Lower lobe of right lung (tissue), 2 donors: Measurements from ENCODE around the gene RAD18. TPM values are rescaled to one million over a fixed set of nuclear protein-coding genes. Genes with fewer than 3 reads are reported as not detected.

Experiments
- ATAC-seq, 2 donors: fragments of 200-7000 bp; cut with Tn5 transposase; one replicate each; pipeline ENCODE4 v1.9.1; 2020 to 2022; ENCODE audit warnings: mild to moderate bottlenecking in 2 of 2, moderate library complexity in 2 of 2
- DNase-seq: peaks from one replicate; pipeline ENCODE4 v3.0.0-alpha.2; 2020
- H3K27ac ChIP-seq: fragments of 200-600 bp; one replicate; pipeline ENCODE4 v1.8.0; 2022
- H3K27me3 ChIP-seq: fragments of 200-600 bp; one replicate; pipeline ENCODE4 v1.8.0; 2022; ENCODE audit warnings: low read depth
- H3K36me3 ChIP-seq: fragments of 200-600 bp; one replicate; pipeline ENCODE4 v1.8.0; 2022; ENCODE audit warnings: mild to moderate bottlenecking
- H3K4me1 ChIP-seq: fragments of 200-600 bp; one replicate; pipeline ENCODE4 v1.8.0; 2022
- H3K4me3 ChIP-seq: fragments of 200-600 bp; one replicate; pipeline ENCODE4 v1.8.0; 2022; ENCODE audit warnings: mild to moderate bottlenecking
- H3K9me3 ChIP-seq: fragments of 200-600 bp; one replicate; pipeline ENCODE4 v1.8.0; 2022
- intact Hi-C: fragments of 100-400 bp; cut with DNase I; formaldehyde crosslinking; loops from one replicate; pipeline ENCODE4 v1.11.0; 2022
- total RNA-seq: library from RNA; stranded (reverse); fragmentation: NEBNext Ultra II Directional; extraction: Animal tissue kit (Norgen Biotek cat#: 25700); gene quantifications from one replicate; pipeline ENCODE4 v1.2.1, GENCODE V29; 2021
- TF ChIP-seq, protein P1 (sequence below): fragments of 200-600 bp; IDR thresholded peaks from one replicate; pipeline ENCODE4 v1.8.0; 2022; ENCODE audit warnings: antibody characterized with exemption, mild to moderate bottlenecking
- donor health status: DM: no; HTN: yes; CAD: no; lungs with severe emphysema.

RAD18 gene
- total RNA-seq, 1 donor from 2014 or later = 12.6 TPM

DNA sequence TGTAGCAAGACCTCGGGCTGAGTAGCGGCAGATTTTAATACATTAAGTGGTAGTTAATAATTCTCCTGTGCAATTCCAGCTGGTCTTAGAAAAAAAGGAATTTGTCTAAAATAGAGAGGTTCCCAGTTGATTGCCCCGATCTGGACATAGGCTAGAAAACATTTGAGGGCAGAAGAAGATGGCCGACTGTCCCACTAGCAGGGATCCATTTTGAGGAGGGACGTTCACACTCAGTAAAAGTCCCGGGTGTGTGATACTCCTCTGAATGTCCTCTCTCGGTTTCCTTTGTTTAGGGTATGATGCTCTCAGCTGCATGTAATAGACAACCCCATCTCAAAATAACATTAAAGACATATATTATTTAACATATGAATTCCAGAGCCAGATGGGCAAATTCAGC is 116.0 kb downstream of the RAD18 start:
- H3K27ac ChIP-seq = no peak overlapping the region
- no peak for ATAC-seq
- H3K9me3 ChIP-seq = no peaks in the 10 kb centered on the region
- H3K36me3 ChIP-seq = no peaks in the 10 kb centered on the region
- no peak overlapping the region for H3K4me3 ChIP-seq
- DNase-seq = no peak
- no peaks in the 10 kb centered on the region for H3K4me1 ChIP-seq
- H3K27me3 ChIP-seq = no peaks in the 10 kb centered on the region
- intact Hi-C loops = no loop called here
- TF ChIP-seq, protein P1, sequence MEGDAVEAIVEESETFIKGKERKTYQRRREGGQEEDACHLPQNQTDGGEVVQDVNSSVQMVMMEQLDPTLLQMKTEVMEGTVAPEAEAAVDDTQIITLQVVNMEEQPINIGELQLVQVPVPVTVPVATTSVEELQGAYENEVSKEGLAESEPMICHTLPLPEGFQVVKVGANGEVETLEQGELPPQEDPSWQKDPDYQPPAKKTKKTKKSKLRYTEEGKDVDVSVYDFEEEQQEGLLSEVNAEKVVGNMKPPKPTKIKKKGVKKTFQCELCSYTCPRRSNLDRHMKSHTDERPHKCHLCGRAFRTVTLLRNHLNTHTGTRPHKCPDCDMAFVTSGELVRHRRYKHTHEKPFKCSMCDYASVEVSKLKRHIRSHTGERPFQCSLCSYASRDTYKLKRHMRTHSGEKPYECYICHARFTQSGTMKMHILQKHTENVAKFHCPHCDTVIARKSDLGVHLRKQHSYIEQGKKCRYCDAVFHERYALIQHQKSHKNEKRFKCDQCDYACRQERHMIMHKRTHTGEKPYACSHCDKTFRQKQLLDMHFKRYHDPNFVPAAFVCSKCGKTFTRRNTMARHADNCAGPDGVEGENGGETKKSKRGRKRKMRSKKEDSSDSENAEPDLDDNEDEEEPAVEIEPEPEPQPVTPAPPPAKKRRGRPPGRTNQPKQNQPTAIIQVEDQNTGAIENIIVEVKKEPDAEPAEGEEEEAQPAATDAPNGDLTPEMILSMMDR = no peak

DNA sequence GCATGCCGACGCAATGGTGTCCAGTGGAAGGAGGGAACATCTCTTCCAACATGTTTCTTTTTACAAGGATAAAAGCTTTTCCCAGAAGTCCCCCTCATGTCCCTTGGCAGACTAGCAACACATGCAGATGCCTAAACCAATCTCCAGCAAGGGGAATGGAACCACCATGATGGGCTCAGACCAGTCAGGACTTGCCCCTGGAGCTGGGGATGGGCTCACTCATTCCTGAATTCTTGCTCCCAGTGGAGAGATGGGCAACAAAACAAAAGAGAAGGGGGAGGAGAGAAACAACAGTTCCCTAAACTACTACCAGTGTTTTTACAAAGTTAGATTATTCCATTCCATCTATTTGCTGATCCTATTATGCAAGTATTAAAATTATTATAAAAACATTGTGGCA is 117.1 kb downstream of the RAD18 start:
- Histone ChIP-seq H3K4me3 (no peak overlapping the region), H3K27ac (no peak overlapping the region), H3K27me3 (no peaks in the 10 kb centered on the region), H3K36me3 (no peaks in the 10 kb centered on the region), H3K9me3 (no peaks in the 10 kb centered on the region), H3K4me1 (no peaks in the 10 kb centered on the region)
- TF ChIP-seq, protein P1 = no peak
- ATAC-seq (no peak), DNase-seq (no peak)
- intact Hi-C loops = no loop called here

DNA sequence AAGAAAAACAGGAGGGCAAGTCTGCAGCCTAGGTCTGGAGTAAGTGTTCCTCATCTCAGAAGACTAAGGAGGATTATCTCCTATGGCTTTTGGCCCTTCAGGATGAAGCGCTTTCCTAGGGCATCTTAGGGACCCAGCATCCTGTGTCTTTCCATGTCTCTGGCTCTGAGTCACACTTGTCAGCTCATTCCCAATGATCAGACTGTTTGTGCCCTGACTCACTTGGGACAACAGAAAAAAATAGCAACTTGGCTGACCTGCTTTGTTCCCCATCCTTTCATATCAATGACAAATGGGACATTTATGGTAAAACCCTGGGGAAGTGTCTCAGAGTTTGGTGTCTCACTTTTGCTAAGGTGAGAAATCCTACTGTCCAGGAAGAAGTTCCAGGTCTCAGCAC is 117.6 kb downstream of the RAD18 start:
- no peak for ATAC-seq
- no peaks in the 10 kb centered on the region for H3K4me1 ChIP-seq
- no peaks in the 10 kb centered on the region for H3K9me3 ChIP-seq
- intact Hi-C loops = no loop called here
- no peak overlapping the region for H3K4me3 ChIP-seq
- TF ChIP-seq, protein P1 = no peak
- DNase-seq = no peak
- H3K36me3 ChIP-seq = no peaks in the 10 kb centered on the region
- no peaks in the 10 kb centered on the region for H3K27me3 ChIP-seq
- H3K27ac ChIP-seq = no peak overlapping the region

DNA sequence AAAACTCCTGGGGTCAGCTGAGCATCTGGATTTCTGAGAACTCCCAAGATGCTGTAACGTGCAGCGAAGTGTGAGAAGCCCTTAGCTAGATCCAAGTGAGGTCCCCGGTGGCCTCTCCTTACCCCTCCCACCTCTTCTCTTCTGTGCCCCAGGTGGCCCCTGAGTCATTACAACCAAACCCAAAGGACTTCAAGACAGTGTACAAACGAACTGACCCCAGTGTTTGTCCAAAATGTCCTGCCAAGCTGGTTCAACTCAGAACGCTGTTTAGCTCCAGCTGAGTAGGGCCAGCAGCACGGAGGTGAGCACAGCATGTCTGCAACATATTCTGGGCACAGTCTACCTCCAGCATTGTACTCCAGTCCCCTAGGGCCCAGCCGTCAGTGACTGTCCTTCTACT is 119.9 kb downstream of the RAD18 start:
- H3K4me1 ChIP-seq = no peaks in the 10 kb centered on the region
- no peak overlapping the region for H3K27ac ChIP-seq
- intact Hi-C loops = no loop called here
- no peak overlapping the region for H3K4me3 ChIP-seq
- H3K27me3 ChIP-seq = no peaks in the 10 kb centered on the region
- TF ChIP-seq, protein P1 = no peak
- no peaks in the 10 kb centered on the region for H3K9me3 ChIP-seq
- no peak for DNase-seq
- H3K36me3 ChIP-seq = no peaks in the 10 kb centered on the region
- no peak for ATAC-seq

DNA sequence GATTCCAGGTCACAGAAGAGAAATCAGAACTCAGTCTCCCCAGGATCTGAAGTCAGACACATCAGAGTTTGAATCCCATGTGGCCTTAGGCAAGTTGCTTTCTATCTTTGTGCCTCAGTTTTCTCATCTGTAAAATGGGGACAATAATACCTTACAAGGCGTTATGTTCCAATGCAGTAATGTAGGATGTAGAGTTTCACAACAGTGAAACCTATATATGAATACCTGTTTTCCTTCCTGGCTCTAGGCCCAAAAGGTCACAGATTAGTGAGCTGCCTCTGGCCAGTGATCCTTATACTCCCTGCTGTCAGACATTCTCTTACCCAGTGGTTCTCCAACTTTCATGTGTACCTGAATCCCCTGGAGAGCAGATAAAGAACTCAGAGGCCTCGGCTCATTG is 121.0 kb downstream of the RAD18 start:
- intact Hi-C loops = no loop called here
- Histone ChIP-seq H3K36me3 (no peaks in the 10 kb centered on the region), H3K4me1 (no peaks in the 10 kb centered on the region), H3K27me3 (no peaks in the 10 kb centered on the region), H3K4me3 (no peak overlapping the region), H3K27ac (no peak overlapping the region), H3K9me3 (no peaks in the 10 kb centered on the region)
- TF ChIP-seq, protein P1 = no peak
- ATAC-seq (no peak), DNase-seq (no peak)

DNA sequence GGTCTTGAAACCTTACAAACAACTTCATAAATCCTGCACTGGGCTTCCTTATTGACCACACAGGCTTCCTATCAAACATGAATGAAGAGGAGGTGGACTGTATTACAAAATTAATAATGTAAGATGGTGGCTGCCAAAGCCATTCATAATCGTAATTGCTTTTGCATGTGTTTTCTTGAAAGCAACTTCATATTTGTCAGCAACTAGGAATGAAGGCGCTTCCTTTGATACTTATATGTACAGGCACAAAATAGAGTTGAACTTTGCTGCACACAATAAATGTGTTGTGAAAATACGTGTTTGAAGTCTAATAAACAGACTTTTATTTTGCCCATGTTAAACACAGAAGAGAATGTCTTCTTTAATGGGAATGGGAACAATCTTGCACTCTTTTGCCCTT is 121.8 kb downstream of the RAD18 start:
- H3K27me3 ChIP-seq = no peaks in the 10 kb centered on the region
- H3K4me3 ChIP-seq = no peak overlapping the region
- TF ChIP-seq, protein P1 = no peak
- ATAC-seq (no peak), DNase-seq (no peak)
- H3K27ac ChIP-seq = no peak overlapping the region
- no peaks in the 10 kb centered on the region for H3K36me3 ChIP-seq
- H3K9me3 ChIP-seq = no peaks in the 10 kb centered on the region
- intact Hi-C loops = no loop called here
- no peaks in the 10 kb centered on the region for H3K4me1 ChIP-seq
